ENCODE data around the gene EPHB1. TPM values are rescaled to one million over a fixed set of nuclear protein-coding genes. Genes with fewer than 3 reads are reported as not detected.

EPHB1 gene
- total and polyA plus RNA-seq, 2 donors (not counting 3 experiments of a cell fraction or from before 2014, with no cell fraction given) = 1.3 to 5.2 TPM

DNA sequence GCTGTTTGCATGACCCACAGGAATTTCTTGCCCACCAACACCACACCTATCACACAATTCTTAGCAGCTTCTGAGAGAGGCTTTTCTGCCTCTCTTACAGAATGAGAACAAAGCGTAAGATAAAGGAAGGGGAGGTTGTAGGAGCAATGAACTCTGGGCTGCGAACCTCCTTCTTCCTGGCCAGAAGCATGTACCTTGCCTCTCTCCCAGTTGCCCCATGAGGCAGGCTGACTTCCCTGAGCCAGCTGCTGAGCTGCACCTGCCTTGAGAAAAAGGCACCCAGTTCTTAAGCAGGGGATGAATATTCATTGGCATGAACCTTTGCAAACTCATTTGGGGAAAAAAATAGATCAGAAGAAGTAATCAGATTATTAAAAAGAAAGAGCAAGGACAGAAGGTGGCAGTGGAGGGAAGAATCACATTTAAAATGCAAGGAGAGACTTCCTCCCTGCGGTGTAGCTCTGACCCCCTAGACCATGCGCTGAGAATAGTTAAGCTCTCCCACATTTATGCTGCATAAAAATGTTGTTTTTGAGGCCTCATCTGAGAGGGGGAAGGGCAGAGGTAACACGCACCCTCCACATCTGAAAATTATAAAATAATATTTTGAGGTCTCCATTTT is 304.8 kb downstream of the EPHB1 start:
- H3K4me3 ChIP-seq (replicated peaks in 1 of 3; ENCODE audit: insufficient read depth in 1 of 3, low read depth in 1 of 3, low read length in 3 of 3) = no peak overlapping the region
- no peak overlapping the region for H2AFZ ChIP-seq (ENCODE audit: low read depth, low read length)
- no peaks in the 10 kb centered on the region for H3K36me3 ChIP-seq (ENCODE audit: control insufficient read depth in 2 of 2, extremely low read depth in 1 of 2, insufficient read depth in 2 of 2, low read length in 2 of 2)
- dilution Hi-C loops (cut with MboI; ENCODE audit: extremely low pct_ligation_motif_present, low sequenced_read_pairs) (no loop called here), intact Hi-C loops (cut with micrococcal nuclease) (no loop called here)
- no TSS peak for BruUV-seq (replicated peaks)
- TF ChIP-seq POLR2AphosphoS5 (IDR thresholded peaks at IDR 0.05; ENCODE audit: insufficient read depth, low read depth, low read length) (no peak), EZH2 (IDR thresholded peaks at IDR 0.05; ENCODE audit: borderline replicate concordance, low read depth, low read length, severe bottlenecking) (no peak), MYC (IDR thresholded peaks at IDR 0.05; ENCODE audit: low read depth, low read length) (no peak)
- TF ChIP-seq, protein P1, sequence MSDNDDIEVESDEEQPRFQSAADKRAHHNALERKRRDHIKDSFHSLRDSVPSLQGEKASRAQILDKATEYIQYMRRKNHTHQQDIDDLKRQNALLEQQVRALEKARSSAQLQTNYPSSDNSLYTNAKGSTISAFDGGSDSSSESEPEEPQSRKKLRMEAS (IDR thresholded peaks at IDR 0.05; ENCODE audit: insufficient read depth, insufficient read length) = no peak
- no peaks in the 10 kb centered on the region for H3K4me1 ChIP-seq (ENCODE audit: control insufficient read depth, extremely low read depth, insufficient read depth, low read length)
- H3K79me2 ChIP-seq (ENCODE audit: control insufficient read depth, insufficient read depth, low read length) = no peaks in the 10 kb centered on the region
- POLR2A ChIA-PET = no interaction called here
- DNase-seq (ENCODE audit: low read depth, low spot score) = no peak
- no peak overlapping the region for H3K27ac ChIP-seq (ENCODE audit: insufficient read depth, low read depth, low read length)
- no peak overlapping the region for H3K9ac ChIP-seq (replicated peaks; ENCODE audit: extremely low read depth, insufficient read depth, low read length)
- no peaks in the 10 kb centered on the region for H3K27me3 ChIP-seq (ENCODE audit: control insufficient read depth in 2 of 2, insufficient read depth in 2 of 2, low read length in 2 of 2)
- H4K20me1 ChIP-seq (replicated peaks; ENCODE audit: control insufficient read depth, extremely low read depth, insufficient read depth, low read length) = no peaks in the 10 kb centered on the region
- no peaks in the 10 kb centered on the region for H3K9me1 ChIP-seq (replicated peaks; ENCODE audit: control insufficient read depth, extremely low read depth, insufficient read depth, low read length)
- H3K4me2 ChIP-seq (ENCODE audit: insufficient read depth, low read length) = no peak overlapping the region
- no peak for FAIRE-seq
- CTCF ChIA-PET = no interaction called here
- no peaks in the 10 kb centered on the region for H3K9me3 ChIP-seq (replicated peaks; ENCODE audit: control insufficient read depth, insufficient read depth, low read length)

DNA sequence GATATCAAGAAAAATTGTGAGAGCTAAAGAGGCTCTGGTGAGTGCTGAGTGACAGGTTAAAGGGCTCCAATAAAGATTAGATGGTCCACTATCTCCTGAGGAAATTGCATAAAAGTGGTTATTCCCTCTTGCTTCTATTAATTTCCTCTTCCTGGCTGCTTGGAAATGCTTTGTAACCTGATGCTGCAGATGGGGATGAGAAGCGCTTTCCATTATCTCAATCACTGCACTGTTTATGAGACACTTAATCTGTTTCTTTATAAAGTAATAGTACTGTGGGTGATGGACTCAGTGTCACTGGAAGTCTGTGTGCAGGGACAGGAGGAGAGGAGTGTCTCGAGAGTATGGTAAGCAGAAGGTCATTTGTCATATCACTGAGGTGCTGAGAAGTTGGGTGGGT is 305.3 kb downstream of the EPHB1 start:
- Histone ChIP-seq H3K79me2 (ENCODE audit: control insufficient read depth, insufficient read depth, low read length) (no peaks in the 10 kb centered on the region), H3K9me1 (replicated peaks; ENCODE audit: control insufficient read depth, extremely low read depth, insufficient read depth, low read length) (no peaks in the 10 kb centered on the region), H2AFZ (ENCODE audit: low read depth, low read length) (no peak overlapping the region), H4K20me1 (replicated peaks; ENCODE audit: control insufficient read depth, extremely low read depth, insufficient read depth, low read length) (no peaks in the 10 kb centered on the region), H3K9ac (replicated peaks; ENCODE audit: extremely low read depth, insufficient read depth, low read length) (no peak overlapping the region), H3K4me1 (ENCODE audit: control insufficient read depth, extremely low read depth, insufficient read depth, low read length) (no peaks in the 10 kb centered on the region), H3K9me3 (replicated peaks; ENCODE audit: control insufficient read depth, insufficient read depth, low read length) (no peaks in the 10 kb centered on the region), H3K36me3 (ENCODE audit: control insufficient read depth in 2 of 2, extremely low read depth in 1 of 2, insufficient read depth in 2 of 2, low read length in 2 of 2) (no peaks in the 10 kb centered on the region), H3K4me2 (ENCODE audit: insufficient read depth, low read length) (no peak overlapping the region), H3K4me3 (replicated peaks in 1 of 3; ENCODE audit: insufficient read depth in 1 of 3, low read depth in 1 of 3, low read length in 3 of 3) (no peak overlapping the region), H3K27ac (ENCODE audit: insufficient read depth, low read depth, low read length) (no peak overlapping the region), H3K27me3 (ENCODE audit: control insufficient read depth in 2 of 2, insufficient read depth in 2 of 2, low read length in 2 of 2) (no peaks in the 10 kb centered on the region)
- DNase-seq (ENCODE audit: low read depth, low spot score) = no peak
- intact Hi-C loops (cut with micrococcal nuclease) = no loop called here
- no peak for FAIRE-seq
- POLR2A ChIA-PET = no interaction called here
- TF ChIP-seq EZH2 (IDR thresholded peaks at IDR 0.05; ENCODE audit: borderline replicate concordance, low read depth, low read length, severe bottlenecking) (no peak), JUN (IDR thresholded peaks at IDR 0.05; ENCODE audit: borderline replicate concordance, insufficient read depth, insufficient read length, low read depth) (no peak), POLR2AphosphoS5 (IDR thresholded peaks at IDR 0.05; ENCODE audit: insufficient read depth, low read depth, low read length) (no peak), MYC (IDR thresholded peaks at IDR 0.05; ENCODE audit: low read depth, low read length) (no peak), FOS (IDR thresholded peaks at IDR 0.05; ENCODE audit: borderline replicate concordance, insufficient read depth, low read length) (no peak), POLR2A (IDR thresholded peaks at IDR 0.05; ENCODE audit: low read depth, low read length) (no peak), GATA2 (IDR thresholded peaks at IDR 0.05; ENCODE audit: insufficient read depth, insufficient read length, low read depth, low read length) (no peak)
- TF ChIP-seq, protein P2, sequence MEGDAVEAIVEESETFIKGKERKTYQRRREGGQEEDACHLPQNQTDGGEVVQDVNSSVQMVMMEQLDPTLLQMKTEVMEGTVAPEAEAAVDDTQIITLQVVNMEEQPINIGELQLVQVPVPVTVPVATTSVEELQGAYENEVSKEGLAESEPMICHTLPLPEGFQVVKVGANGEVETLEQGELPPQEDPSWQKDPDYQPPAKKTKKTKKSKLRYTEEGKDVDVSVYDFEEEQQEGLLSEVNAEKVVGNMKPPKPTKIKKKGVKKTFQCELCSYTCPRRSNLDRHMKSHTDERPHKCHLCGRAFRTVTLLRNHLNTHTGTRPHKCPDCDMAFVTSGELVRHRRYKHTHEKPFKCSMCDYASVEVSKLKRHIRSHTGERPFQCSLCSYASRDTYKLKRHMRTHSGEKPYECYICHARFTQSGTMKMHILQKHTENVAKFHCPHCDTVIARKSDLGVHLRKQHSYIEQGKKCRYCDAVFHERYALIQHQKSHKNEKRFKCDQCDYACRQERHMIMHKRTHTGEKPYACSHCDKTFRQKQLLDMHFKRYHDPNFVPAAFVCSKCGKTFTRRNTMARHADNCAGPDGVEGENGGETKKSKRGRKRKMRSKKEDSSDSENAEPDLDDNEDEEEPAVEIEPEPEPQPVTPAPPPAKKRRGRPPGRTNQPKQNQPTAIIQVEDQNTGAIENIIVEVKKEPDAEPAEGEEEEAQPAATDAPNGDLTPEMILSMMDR (IDR thresholded peaks at IDR 0.05; ENCODE audit: extremely low read depth in 1 of 2, insufficient read depth in 1 of 2, low read depth in 1 of 2, low read length in 2 of 2) = no peak
- TF ChIP-seq, protein P1 (IDR thresholded peaks at IDR 0.05; ENCODE audit: insufficient read depth, insufficient read length) = no peak
- dilution Hi-C loops (cut with MboI; ENCODE audit: extremely low pct_ligation_motif_present, low sequenced_read_pairs) = no loop called here
- CTCF ChIA-PET = no interaction called here
- no TSS peak for BruUV-seq (replicated peaks)
